HG02571 (cell line): ENCODE results near the gene TOB2.
"Not testable (repeated sequence)": the region's sequence is repeated elsewhere in the genome, so short reads cannot be mapped to it uniquely, and the experiment has no call there.

Experiments
- ATAC-seq: cut with Tn5 transposase; IDR thresholded peaks from one replicate; pipeline ENCODE4 v1.9.1; 2021; ENCODE audit warnings: mild to moderate bottlenecking, moderate library complexity; ENCODE audit not compliant: unreplicated experiment

TOB2 gene

DNA sequence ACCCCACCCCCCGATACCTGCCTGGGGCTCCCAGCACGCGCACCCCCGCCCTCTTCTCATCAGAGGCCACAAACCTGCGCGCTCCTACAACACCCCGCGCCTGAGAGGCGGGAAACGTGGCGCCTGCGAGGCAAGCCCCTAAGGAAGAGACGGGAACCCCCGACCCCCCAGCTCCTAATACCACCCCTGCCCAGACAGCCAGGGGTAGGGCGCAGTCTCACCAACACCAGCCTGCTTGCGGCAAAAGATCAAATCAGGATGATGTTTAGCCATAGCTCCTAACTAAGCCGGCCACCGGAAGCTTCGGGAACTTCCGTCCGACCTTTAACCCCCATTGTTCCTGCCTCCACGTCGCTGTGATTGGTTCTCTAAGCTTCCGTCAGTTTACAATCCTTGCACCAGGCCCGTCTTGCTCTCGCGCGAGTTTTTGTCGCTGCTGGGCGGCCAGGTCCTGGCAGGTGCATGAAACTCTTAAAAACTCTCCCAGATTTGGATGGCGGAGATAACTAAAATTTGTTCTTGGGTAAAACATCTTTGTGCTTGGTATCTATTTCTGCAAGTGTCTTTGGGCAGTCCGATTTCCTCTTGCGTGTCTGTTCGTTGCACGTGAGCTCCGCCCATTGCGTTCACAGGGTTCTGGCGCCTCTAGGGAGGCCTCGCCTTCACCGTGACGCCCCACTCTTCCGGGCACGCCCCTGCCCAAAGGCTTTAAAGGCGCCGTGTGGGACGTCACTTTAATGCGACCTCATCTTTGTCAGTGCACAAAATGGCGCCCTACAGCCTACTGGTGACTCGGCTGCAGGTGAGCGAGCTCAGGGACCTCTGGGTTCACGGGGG, 22.0 kb upstream of the TOB2 start, which contains the start of the genes ACO2 and PHF5A:
ACO2 (plus strand) TSS at position 737 of the 837 bp plus-strand sequence; CDS start at position 767, 30 bp downstream.
PHF5A (minus strand) TSS at position 312 of the 837 bp plus-strand sequence; CDS start at position 273, 39 bp downstream.
- ATAC-seq = peak; percentile 83

DNA sequence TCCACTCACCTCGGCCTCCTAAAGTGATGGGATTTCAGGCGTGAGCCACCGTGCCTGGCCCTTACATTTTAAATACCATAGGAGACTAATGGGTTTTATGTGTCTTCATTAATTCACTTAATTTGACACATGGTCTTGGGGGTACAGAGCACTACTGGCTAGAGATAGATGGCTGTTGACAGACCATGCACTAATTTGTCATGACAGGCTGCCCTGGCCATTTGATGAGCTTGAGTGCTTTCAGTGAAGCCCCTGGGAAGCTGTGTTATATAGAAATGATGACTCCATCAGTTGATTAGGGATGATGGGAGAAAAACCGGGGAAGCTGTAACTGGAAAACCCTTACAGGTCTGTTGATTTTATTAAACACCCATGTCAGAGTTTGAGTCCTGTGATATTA, 15.3 kb upstream of the TOB2 start:
- ATAC-seq = no peak

DNA sequence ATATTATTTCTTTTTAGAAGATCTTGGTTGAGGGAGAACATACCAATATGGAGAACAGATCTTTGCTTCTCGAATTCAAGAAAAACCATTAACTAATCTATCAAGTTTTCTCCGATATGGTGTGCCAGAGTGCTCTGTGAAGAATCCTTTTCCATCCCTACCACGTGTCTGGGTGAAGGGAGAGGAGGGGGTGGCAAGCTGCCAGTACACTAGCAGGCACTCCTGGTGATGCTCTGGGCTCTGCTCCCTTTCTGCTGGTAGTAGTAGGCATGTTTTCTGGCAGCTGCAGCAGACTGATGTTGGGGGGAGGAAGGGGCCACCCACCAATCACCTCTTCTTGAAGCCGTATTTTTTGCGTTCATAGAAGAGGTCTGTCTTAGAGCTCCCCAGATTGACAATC, 13.5 kb upstream of the TOB2 start:
- ATAC-seq = not testable (repeated sequence)

DNA sequence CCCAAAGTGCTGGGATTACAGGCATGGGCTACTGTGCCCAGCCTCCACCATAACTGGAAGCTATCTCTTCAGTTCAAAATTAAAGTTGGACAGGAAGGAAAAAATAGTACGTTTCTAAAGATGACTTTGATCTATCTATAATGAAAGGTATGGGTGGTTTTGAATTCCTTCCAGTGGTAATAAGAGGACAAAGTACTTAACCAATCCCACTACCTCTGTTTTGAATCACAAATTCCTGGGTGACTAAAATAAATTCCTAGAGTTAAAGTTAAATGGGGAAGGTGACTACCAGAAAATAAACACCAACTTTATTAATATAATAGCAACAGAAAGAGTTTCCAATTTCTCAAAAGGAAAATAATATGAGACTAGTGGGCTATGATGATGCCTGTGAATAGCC, 12.8 kb upstream of the TOB2 start:
- no peak for ATAC-seq

DNA sequence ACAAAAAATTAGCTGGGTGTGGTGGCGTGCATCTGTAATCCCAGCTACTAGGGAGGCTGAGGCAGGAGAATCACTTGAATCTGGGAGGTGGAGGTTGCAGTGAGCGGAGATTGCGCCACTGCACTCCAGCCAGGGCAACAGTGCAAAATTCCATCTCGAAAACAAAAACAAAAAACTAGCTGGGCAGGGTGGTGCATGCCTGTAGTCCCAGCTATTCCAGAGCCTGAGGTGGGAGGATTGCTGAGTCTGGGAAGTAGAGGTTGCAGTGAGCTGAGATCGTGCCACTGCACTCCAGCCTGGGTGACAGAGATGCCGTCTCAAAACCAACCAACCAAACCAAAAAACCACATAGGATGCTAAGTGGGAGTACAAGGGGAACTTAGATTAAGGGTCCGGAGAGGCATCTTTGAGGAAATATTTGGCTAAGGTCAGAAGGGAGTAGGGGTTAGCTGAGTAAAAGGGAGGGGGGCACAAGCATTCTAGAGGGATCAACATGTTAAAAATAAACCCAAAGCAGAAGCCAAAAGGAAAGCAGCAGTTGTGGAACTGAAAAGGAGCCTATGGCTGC, 11.6 kb upstream of the TOB2 start:
- ATAC-seq = no peak

DNA sequence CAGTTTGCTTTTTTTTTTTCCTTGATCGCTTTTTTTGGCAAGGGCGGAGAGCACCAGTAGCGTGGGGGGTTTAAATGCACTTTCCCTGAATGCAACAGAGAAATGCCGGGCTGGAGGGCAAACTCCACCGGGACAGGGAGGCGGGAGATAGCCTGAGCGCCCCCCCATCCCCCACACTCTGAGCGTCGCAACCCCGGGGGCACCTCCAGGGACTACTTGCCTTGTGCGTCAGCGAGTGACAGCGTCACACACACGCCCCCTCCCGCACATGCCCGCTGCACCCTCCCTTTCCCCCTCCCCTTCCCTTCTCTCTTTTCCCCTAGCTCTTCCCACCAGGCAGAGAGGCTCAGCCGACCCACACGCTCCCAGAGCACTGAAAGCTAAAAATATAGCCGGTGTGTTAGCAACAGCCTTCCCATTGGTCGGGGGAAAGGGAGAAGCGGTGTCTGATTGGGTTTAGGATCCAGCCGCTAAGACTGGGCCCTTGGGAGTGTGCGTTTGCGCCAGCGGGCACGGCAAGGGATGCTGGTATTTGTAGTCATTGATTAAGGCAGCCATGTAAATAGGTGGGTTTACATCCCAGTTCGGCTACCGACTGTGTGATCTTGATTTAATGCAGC, 1.7 kb upstream of the TOB2 start:
- peak; percentile 37 for ATAC-seq

DNA sequence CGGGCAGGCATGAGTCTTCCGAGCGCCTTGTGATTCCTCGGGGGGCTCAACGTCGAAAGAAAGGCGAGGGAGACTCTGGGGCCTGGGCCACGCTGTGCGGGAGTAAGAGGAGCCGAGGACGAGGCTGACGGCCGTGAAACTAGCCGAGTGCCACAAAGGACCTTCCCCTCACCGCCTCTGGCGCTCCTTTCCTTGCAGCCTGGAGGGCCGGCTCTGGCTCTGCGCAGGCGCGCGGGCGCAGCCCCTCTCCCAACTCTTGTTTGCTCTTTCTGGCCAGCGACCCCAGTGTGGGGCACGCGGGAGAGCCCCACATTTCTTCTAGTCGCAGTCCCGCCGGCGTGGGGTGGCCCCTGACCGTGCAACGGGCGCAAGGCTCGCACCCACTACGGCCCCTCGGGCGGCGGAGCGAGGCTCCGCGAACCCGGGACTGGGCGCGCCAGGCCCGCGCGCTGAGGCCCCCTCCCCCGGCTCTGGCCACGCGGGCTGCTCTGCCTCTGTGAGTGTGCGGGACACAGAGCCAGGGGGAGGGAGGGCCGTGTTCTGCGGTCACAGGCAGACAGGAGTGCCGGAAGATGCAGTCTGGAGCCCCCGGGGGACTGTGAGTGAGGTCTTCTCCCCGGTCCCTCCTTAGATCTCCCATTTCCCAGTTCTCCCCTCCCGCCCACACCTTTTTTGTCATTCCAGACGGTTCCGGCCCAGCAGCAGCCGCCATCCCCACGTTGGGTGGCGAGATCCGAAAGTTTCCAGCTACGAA, 1.0 kb upstream of the TOB2 start:
- ATAC-seq = no peak

DNA sequence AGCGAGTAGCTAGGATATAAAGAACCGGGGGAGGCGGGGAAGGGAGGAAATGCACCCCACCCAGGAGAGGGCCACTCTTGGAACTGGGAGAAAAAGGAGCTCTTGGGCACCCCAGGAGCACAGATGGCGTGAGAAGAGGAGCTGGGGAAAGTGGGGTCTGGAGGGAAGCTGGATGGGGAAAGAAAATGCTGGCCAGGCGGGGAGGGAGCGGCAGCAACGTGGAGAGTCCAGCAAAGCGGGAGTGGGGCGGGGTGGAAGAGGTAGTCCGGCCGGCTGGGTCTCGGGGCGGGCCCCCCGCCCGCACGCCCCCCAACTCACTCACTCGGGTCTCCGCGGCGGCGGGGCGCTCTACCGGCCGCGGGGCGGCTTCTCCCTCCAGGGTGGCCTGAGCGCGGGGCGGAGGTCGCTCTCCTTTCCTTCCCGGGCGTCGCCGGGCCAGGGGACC, 522 bp downstream of the TOB2 start:
- no peak for ATAC-seq

DNA sequence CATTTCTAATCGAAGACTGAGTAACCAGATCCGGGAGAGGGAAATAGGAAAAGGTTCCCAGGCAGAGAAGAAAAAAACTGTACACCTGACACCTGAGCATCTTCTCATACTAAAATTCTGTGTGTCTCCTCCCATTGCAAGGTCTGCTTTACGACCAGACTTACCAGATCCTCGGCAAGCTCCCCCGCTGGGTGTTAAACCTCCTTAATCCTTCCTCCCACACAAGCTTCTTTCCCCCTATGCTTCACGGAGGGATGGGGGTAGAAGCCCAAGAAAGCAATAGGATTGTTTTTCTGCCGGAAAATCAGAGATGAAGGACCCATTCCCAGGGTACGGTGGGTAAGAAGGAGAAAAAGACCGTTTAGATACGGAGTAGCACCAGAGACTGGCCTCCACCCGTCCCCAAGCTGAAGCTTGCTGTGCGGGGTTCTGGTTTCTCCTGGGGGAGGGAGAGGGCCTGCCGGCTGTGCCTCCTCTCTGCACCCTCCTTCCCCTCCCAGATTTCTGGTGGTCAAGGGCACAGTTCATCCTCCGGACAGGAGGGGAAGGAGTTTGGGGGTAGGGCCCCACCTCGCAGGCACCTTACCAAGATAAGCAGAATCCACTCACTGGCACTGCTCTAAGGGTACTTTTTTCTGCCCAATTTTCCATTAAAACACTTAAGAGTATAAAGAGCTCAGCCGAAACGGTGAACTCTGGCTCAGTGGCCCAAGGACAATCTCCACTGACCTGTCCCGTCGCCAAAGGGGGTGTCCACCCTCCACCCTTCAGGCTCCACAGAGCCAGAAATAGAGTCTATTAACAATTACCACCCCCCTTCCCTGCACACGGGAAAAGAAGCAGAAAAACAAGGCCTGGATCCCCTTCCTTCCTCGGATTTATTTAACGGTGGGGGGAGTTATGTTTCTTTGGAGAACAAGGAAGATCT, 1.2 kb downstream of the TOB2 start:
- no peak for ATAC-seq

DNA sequence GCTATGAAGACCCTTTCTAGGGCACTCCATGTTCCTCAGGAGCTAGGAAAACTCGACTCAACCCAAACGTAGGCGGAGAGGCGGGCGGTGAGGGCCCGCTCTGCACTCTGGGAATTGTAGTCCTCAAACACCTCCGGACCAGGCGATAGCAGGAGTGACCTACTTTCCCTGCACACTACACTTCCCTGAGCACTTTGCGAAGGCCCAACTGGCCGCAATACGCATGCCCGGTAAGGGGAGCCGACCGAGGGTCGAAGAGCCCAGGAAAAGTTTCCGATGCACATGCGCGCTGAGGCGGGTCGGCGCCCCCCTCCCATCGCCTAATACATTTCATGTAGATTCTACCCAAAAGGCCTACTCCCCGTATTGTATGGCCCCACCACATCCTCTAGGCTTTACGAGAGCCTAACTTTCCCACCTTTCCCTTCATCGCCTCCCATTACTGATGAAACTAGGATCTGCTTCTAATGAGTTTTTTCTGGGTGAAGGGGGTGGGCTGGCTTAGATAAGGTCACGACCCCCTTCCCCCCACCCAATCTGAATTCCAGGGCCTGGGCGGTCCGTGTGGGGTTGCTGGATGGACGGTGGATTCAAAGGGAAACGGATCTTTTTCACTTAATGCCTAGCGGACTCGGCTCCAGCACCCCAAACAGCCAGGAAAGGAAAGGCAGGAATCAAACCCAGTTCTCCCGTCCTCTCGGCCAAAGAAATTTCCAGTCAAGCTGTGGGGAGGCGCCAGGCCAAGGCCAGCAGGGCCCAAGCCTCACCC, 2.1 kb downstream of the TOB2 start:
- ATAC-seq = peak; percentile 56

DNA sequence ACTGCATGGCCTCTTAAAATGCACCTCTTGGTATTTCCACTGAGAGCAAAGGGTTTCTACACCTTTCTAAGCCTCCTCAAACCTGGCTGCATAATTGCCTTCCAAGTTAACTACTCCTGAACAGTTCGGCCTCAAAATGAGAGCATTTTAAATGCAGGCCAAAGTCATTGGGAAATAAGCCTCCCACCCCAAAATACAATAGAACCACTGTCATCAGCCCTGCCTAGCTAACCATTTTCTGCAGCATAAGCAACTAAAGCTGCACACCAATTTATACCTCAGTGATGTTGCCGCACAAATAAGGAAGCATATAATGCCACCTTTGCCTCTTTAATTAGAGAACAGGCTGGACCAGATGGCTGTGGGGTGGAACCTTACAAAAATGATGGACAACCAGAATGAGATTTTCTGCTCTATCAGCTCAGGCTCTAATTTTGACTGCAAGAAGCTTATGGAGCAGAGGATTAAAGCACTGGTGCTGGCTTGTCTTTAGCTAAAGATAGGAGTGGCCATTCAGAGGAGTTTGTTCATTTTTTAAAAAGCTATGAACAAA, 4.3 kb downstream of the TOB2 start:
- ATAC-seq = no peak

DNA sequence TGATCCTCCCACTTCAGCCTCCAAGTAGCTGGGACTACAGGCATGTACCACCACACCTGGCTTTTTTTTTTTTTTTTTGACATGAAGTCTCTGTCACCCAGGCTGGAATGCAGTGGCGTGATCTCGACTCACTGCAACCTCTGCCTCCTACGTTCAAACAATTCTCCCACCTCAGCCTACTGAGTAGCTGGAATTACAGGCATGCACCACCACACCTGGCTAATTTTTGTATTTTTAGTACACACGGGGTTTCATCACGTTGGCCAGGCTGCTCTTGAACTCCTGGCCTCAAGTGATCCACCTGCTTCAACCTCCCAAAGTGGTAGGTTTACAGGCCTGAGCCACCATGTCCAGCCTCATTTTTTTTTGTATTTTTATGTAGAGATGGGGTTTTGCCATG, 6.1 kb downstream of the TOB2 start:
- ATAC-seq = not testable (repeated sequence)

DNA sequence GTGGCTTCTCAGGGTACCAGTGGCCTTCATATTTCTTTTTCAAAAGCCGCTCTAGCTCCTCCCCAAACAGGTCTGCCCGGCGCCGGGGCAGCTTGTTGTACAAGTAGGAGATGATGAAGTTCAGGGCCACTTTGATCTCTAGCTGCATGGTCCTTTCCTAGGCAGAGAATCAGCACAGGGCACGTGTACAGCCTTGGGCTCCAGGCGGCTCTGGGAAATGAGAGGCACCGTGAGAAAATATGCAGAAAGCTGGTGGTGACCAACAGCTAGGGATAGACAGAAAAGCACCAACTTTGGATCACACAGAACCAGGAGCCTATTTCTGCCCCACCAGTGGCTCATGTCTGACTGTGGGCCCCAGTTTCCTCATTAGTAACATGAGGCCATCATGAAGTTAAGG, 9.4 kb downstream of the TOB2 start:
- no peak for ATAC-seq

DNA sequence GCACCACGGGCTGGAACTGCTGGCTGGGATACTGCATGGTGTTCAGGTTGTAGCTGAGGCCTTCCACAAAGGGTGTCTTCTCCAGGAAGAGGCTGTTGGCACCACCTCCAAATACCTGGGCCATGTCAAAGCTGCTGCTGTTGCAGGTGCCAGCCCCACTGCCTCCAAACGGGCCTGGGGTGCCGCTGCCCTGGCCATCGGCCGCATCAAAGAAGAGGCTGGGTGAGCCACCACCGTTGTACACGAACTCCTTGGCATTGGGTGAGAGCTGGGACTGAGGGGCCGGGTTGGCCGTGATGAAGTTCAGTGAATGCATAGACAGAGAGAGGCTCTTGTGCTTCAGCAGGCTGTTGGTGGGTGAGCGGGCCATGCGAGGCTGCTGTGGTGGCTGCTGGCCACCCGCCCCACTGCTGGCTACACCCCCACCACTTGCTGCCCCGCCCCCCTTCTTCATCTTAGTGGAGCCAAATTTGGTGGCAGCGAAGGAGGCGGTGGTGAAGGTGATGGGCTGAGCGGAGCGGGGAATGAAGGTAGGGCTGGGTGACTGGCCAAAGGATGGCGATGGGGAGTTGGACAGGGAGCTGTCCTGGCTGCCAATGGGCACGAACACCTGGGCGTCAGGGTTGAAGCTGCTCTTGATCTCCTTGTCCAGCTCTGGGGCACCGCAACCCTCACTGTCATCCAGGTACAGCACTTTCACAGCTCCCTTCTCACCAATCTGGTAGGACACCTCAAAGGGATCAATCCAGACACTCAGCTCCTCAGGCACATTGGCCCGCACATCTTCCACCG, 10.1 kb downstream of the TOB2 start:
- no peak for ATAC-seq

DNA sequence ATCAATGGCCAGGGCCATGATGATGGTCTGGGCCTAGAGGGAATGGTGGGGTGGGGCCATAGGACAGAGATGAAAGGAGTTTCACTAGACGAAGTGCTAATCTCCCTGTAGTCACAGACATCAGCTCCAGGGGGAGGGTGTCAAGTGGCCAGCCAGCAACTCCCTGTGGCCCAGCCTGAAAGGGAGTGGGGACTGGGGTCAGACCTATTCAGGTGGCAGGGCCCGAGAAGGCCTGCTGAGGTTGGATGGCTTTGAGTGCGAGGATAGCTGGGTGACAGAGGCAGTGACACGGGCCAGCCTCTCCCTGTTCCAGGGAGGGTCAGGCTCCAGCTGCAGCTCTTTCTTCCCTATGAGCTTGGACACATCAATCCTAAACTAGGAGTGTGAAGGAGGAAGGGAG, 11.0 kb downstream of the TOB2 start:
- ATAC-seq = no peak

DNA sequence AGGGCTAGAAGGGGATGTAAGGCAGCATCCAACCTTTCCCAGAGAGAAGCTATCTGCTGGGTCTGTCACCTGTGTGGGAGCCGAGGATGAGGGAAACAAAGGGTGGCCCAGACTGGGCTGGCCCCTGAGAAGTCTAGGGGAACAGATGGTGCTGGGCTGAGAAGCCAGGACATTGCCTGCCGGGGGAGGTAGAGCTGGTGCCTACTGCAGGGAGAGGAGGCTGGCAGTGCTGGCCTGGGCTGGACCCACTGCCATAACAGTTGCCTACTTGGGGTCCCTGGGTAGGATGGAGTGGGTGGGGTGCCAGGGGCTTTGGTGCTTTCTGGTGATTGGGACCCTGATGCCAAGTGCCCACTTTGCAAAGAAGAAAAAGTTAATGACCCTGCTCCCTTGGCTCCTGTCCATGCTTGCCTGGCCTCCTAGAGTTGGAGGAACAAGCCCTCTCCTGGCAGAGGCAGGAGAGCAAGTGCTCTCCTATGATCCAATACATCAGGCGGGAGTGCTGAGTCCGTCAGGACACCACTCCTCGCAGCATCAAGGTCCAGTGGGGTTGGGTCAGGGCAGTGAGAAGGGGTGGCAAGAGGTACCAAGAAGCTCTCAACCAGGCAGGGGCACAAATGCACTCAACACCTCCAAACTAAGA, 12.1 kb downstream of the TOB2 start:
- ATAC-seq = not testable (repeated sequence)

DNA sequence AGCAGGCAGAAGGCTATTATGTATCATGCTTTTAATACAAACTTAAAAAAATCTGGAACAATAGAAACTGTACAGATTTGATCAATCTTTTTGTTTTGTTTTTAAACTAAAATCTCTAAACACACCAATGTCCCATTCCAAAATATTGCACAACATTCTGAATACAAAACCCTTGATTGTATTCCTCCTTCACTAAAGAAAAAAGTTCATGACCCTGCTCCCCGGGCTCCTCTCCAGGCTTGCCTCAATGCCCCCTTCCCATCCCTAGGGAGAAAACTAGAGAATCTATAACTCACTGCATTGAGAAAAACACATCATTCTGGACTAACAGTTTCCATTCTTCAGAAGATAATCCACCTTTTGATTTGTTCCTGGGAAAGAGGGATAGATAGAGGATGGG, 13.1 kb downstream of the TOB2 start:
- ATAC-seq = not testable (repeated sequence)

DNA sequence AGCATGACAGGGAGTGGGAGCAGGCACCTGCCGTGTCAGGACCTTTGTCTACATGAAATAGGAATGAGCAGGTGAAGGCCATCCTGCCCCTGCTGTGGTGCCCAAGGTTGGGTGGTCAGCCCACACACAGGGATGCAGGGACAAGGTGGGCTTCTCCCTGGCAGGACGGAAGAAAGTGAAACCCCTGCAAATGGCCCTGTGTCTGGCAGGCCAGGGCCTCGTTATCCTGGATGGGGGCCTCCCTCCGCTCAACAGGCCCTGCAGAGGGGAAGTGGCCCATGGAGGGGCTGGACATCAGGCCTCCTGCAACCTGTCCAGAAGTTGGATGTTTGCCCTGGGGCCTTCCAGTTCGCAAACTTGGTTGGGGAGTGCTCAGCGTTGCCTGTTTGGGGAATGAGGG, 14.9 kb downstream of the TOB2 start:
- ATAC-seq = no peak
